Activated naive CD8-positive, alpha-beta T cell (primary cell): ENCODE measurements around the gene CBX6.

Experiments used
- H3K27ac Mint-ChIP-seq: one replicate; pipeline ENCODE4 v1.8.0; 2021; ENCODE audit warnings: mixed read lengths
- H3K27me3 Mint-ChIP-seq: one replicate; pipeline ENCODE4 v1.8.0; 2021; ENCODE audit warnings: mixed read lengths
- H3K36me3 Mint-ChIP-seq: one replicate; pipeline ENCODE4 v1.8.0; 2021; ENCODE audit warnings: mixed read lengths
- H3K4me1 Mint-ChIP-seq: one replicate; pipeline ENCODE4 v1.8.0; 2021; ENCODE audit warnings: low read depth, mixed read lengths
- H3K4me3 Mint-ChIP-seq: one replicate; pipeline ENCODE4 v1.8.0; 2021; ENCODE audit warnings: mild to moderate bottlenecking, mixed read lengths
- H3K9me3 Mint-ChIP-seq: one replicate; pipeline ENCODE4 v1.8.0; 2021; ENCODE audit warnings: low read depth, mixed read lengths

CBX6 gene

GRCh38 chr22:38868286-38868721, 3.7 kb downstream of the CBX6 start:
- peak overlapping the region; percentile 54 for H3K4me3 Mint-ChIP-seq
- H3K27me3 Mint-ChIP-seq = no peaks in the 10 kb centered on the region
- no peaks in the 10 kb centered on the region for H3K9me3 Mint-ChIP-seq
- peaks cover 34% of the 10 kb centered on the region for H3K4me1 Mint-ChIP-seq
- H3K36me3 Mint-ChIP-seq = no peaks in the 10 kb centered on the region
- peak overlapping the region; percentile 86 for H3K27ac Mint-ChIP-seq

GRCh38 chr22:38867471-38868285, 4.3 kb downstream of the CBX6 start:
- no peak overlapping the region for H3K27ac Mint-ChIP-seq
- H3K27me3 Mint-ChIP-seq = no peaks in the 10 kb centered on the region
- peaks cover 32% of the 10 kb centered on the region for H3K4me1 Mint-ChIP-seq
- no peaks in the 10 kb centered on the region for H3K36me3 Mint-ChIP-seq
- H3K4me3 Mint-ChIP-seq = no peak overlapping the region
- no peaks in the 10 kb centered on the region for H3K9me3 Mint-ChIP-seq

GRCh38 chr22:38867124-38867455, 4.9 kb downstream of the CBX6 start:
- Mint-ChIP-seq H3K27ac (no peak overlapping the region), H3K4me1 (peaks cover 30% of the 10 kb centered on the region), H3K27me3 (no peaks in the 10 kb centered on the region), H3K36me3 (no peaks in the 10 kb centered on the region), H3K9me3 (no peaks in the 10 kb centered on the region), H3K4me3 (no peak overlapping the region)

GRCh38 chr22:38866399-38867123, 5.5 kb downstream of the CBX6 start:
- H3K27me3 Mint-ChIP-seq = no peaks in the 10 kb centered on the region
- H3K4me3 Mint-ChIP-seq = no peak overlapping the region
- no peaks in the 10 kb centered on the region for H3K36me3 Mint-ChIP-seq
- peaks cover 30% of the 10 kb centered on the region for H3K4me1 Mint-ChIP-seq
- H3K9me3 Mint-ChIP-seq = no peaks in the 10 kb centered on the region
- no peak overlapping the region for H3K27ac Mint-ChIP-seq

GRCh38 chr22:38866024-38866398, 6.0 kb downstream of the CBX6 start:
- no peak overlapping the region for H3K4me3 Mint-ChIP-seq
- H3K27ac Mint-ChIP-seq = no peak overlapping the region
- peaks cover 30% of the 10 kb centered on the region for H3K4me1 Mint-ChIP-seq
- no peaks in the 10 kb centered on the region for H3K36me3 Mint-ChIP-seq
- no peaks in the 10 kb centered on the region for H3K9me3 Mint-ChIP-seq
- H3K27me3 Mint-ChIP-seq = no peaks in the 10 kb centered on the region

GRCh38 chr22:38865201-38866023, 6.6 kb downstream of the CBX6 start:
- Mint-ChIP-seq H3K27ac (no peak overlapping the region), H3K27me3 (no peaks in the 10 kb centered on the region), H3K4me1 (peaks cover 29% of the 10 kb centered on the region), H3K9me3 (no peaks in the 10 kb centered on the region), H3K36me3 (no peaks in the 10 kb centered on the region), H3K4me3 (no peak overlapping the region)

GRCh38 chr22:38864361-38865191, 7.4 kb downstream of the CBX6 start:
- Mint-ChIP-seq H3K4me1 (peaks cover 22% of the 10 kb centered on the region), H3K4me3 (no peak overlapping the region), H3K36me3 (no peaks in the 10 kb centered on the region), H3K27ac (no peak overlapping the region), H3K27me3 (no peaks in the 10 kb centered on the region), H3K9me3 (no peaks in the 10 kb centered on the region)

GRCh38 chr22:38863531-38864131, 8.4 kb downstream of the CBX6 start:
- no peaks in the 10 kb centered on the region for H3K9me3 Mint-ChIP-seq
- H3K4me3 Mint-ChIP-seq = no peak overlapping the region
- H3K27me3 Mint-ChIP-seq = no peaks in the 10 kb centered on the region
- H3K27ac Mint-ChIP-seq = no peak overlapping the region
- H3K36me3 Mint-ChIP-seq = no peaks in the 10 kb centered on the region
- peaks cover 14% of the 10 kb centered on the region for H3K4me1 Mint-ChIP-seq

GRCh38 chr22:38862375-38863329, 9.4 kb downstream of the CBX6 start:
- Mint-ChIP-seq H3K4me1 (peaks cover 7% of the 10 kb centered on the region), H3K36me3 (no peaks in the 10 kb centered on the region), H3K4me3 (no peak overlapping the region), H3K9me3 (no peaks in the 10 kb centered on the region), H3K27me3 (no peaks in the 10 kb centered on the region), H3K27ac (no peak overlapping the region)

GRCh38 chr22:38861927-38862326, 10.1 kb downstream of the CBX6 start:
- no peaks in the 10 kb centered on the region for H3K27me3 Mint-ChIP-seq
- peaks cover 7% of the 10 kb centered on the region for H3K4me1 Mint-ChIP-seq
- no peak overlapping the region for H3K4me3 Mint-ChIP-seq
- no peaks in the 10 kb centered on the region for H3K9me3 Mint-ChIP-seq
- no peak overlapping the region for H3K27ac Mint-ChIP-seq
- no peaks in the 10 kb centered on the region for H3K36me3 Mint-ChIP-seq

- H3K27ac Mint-ChIP-seq = no peak overlapping the region
- H3K4me1 Mint-ChIP-seq = peaks cover 7% of the 10 kb centered on the region
- no peaks in the 10 kb centered on the region for H3K9me3 Mint-ChIP-seq
- no peaks in the 10 kb centered on the region for H3K36me3 Mint-ChIP-seq
- H3K27me3 Mint-ChIP-seq = no peaks in the 10 kb centered on the region
- no peak overlapping the region for H3K4me3 Mint-ChIP-seq
Measured at GRCh38 chr22:38861170-38861876, 10.7 kb downstream of the CBX6 start.

GRCh38 chr22:38860283-38861169, 11.5 kb downstream of the CBX6 start:
- no peak overlapping the region for H3K27ac Mint-ChIP-seq
- H3K4me1 Mint-ChIP-seq = peaks cover 7% of the 10 kb centered on the region
- no peak overlapping the region for H3K4me3 Mint-ChIP-seq
- H3K9me3 Mint-ChIP-seq = no peaks in the 10 kb centered on the region
- no peaks in the 10 kb centered on the region for H3K27me3 Mint-ChIP-seq
- no peaks in the 10 kb centered on the region for H3K36me3 Mint-ChIP-seq
